HepG2 (cell line): Measurements from ENCODE around the gene LSM12. TPM values are rescaled to one million over a fixed set of nuclear protein-coding genes. Genes with fewer than 3 reads are reported as not detected.

Experiments used
- FOSL2 ChIP-seq: sonication (generic); formaldehyde crosslinking; IDR thresholded peaks from 2 replicates; pipeline ENCODE4 v1.4.0; 2020; ENCODE audit warnings: missing genetic modification reagents
- FOXP1 ChIP-seq, 2 experiments: fragments of 450-650 bp in 1 of 2; IDR thresholded peaks; 2 replicates each; pipeline ENCODE4 v1.6.1; 2017 to 2018; ENCODE audit warnings: antibody characterized with exemption in 1 of 2
- MAFF ChIP-seq: IDR thresholded peaks from 2 replicates; pipeline ENCODE4 v1.6.1; 2011; ENCODE audit warnings: low read depth, low read length, improper control_type of control experiment
- MXD4 ChIP-seq: IDR thresholded peaks from 2 replicates; pipeline ENCODE4 v1.6.1; 2016; ENCODE audit warnings: mild to moderate bottlenecking, missing biosample characterization, missing genetic modification reagents
- ZNF788 ChIP-seq: sonication (generic); formaldehyde crosslinking; IDR thresholded peaks from 2 replicates; pipeline ENCODE4 v1.5.0; 2020; ENCODE audit warnings: mild to moderate bottlenecking, missing genetic modification reagents, borderline replicate concordance
- polyA plus RNA-seq, 8 experiments: library from polyadenylated mRNA; depleted of rRNA in 3 of 8; stranded (reverse) in 7 of 8; unstranded in 1 of 8; fragments of >200 nt; fragmentation: Illumina TruSeq in 4 of 8; extraction: Trizol in 4 of 8; gene quantifications; 2 replicates each; pipeline versions ENCODE4 v1.2.1 to v1.2.3, GENCODE V29; 2011 to 2016; ENCODE audit warnings: low read depth in 4 of 8, missing spikeins in 1 of 8, mixed read lengths in 1 of 8; ENCODE audit not compliant: insufficient read depth in 1 of 8
- total RNA-seq, 5 experiments: library from RNA; depleted of rRNA; stranded (reverse); fragments of >200 nt; fragmentation: Illumina TruSeq; extraction: Trizol; gene quantifications; 2 replicates each; pipeline ENCODE4 v1.2.3, GENCODE V29; 2016; ENCODE audit warnings: low read depth in 1 of 5
- TF ChIP-seq, protein P1 (sequence below): sonication (generic); formaldehyde crosslinking; IDR thresholded peaks from 2 replicates; pipeline ENCODE4 v1.4.0; 2020; ENCODE audit warnings: missing genetic modification reagents
- TF ChIP-seq, protein P2 (sequence below): sonication (generic); formaldehyde crosslinking; IDR thresholded peaks from 2 replicates; pipeline ENCODE4 v1.4.0; 2020; ENCODE audit warnings: low read depth, mild to moderate bottlenecking, missing genetic modification reagents
- TF ChIP-seq, protein P3 (sequence below): sonication (generic); formaldehyde crosslinking; IDR thresholded peaks from 2 replicates; pipeline ENCODE4 v1.5.1; 2020; ENCODE audit warnings: mild to moderate bottlenecking, missing genetic modification reagents, moderate library complexity

LSM12 gene
- total and polyA plus RNA-seq, 2 of the 13 experiments (the other 11 are each of a cell fraction or from before 2014, with no cell fraction given): 52.8 to 55.7 TPM

DNA sequence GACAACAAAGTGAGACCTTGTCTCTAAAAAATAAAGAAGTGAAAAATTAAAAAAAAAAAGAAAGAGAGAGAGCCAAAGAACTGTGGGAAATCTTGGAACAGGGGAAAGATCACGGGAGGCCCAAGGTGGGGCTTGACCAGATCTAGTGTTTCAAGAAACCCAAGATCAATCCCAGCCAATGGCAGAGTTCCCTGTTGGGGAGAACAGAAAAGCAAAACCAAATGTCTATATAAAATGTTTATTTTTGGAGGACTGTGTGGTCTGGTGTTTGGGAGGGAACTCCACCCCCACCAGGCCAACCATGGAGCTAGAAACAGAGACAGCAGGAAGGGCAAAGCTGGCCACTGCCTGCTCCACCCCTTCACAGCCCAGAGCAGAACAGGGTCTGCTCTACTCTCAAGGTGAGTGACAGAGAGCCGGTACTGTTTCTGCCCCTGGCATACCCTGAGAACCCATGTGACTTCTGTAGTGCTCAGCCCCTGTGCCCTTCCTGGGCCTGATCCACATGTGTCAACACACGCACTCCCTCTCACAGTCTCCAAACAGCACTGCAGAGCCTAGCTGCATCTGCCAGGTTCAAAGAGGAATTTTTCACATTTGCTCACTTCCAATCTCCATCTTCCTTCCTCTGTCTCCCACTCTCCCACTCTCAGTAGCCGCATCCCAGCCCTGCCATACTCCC lies 55.4 kb downstream of the LSM12 start (continued):
- TF ChIP-seq, protein P1, sequence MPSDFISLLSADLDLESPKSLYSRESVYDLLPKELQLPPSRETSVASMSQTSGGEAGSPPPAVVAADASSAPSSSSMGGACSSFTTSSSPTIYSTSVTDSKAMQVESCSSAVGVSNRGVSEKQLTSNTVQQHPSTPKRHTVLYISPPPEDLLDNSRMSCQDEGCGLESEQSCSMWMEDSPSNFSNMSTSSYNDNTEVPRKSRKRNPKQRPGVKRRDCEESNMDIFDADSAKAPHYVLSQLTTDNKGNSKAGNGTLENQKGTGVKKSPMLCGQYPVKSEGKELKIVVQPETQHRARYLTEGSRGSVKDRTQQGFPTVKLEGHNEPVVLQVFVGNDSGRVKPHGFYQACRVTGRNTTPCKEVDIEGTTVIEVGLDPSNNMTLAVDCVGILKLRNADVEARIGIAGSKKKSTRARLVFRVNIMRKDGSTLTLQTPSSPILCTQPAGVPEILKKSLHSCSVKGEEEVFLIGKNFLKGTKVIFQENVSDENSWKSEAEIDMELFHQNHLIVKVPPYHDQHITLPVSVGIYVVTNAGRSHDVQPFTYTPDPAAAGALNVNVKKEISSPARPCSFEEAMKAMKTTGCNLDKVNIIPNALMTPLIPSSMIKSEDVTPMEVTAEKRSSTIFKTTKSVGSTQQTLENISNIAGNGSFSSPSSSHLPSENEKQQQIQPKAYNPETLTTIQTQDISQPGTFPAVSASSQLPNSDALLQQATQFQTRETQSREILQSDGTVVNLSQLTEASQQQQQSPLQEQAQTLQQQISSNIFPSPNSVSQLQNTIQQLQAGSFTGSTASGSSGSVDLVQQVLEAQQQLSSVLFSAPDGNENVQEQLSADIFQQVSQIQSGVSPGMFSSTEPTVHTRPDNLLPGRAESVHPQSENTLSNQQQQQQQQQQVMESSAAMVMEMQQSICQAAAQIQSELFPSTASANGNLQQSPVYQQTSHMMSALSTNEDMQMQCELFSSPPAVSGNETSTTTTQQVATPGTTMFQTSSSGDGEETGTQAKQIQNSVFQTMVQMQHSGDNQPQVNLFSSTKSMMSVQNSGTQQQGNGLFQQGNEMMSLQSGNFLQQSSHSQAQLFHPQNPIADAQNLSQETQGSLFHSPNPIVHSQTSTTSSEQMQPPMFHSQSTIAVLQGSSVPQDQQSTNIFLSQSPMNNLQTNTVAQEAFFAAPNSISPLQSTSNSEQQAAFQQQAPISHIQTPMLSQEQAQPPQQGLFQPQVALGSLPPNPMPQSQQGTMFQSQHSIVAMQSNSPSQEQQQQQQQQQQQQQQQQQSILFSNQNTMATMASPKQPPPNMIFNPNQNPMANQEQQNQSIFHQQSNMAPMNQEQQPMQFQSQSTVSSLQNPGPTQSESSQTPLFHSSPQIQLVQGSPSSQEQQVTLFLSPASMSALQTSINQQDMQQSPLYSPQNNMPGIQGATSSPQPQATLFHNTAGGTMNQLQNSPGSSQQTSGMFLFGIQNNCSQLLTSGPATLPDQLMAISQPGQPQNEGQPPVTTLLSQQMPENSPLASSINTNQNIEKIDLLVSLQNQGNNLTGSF (CRISPR knock-in tag): no peak
- TF ChIP-seq, protein P2, sequence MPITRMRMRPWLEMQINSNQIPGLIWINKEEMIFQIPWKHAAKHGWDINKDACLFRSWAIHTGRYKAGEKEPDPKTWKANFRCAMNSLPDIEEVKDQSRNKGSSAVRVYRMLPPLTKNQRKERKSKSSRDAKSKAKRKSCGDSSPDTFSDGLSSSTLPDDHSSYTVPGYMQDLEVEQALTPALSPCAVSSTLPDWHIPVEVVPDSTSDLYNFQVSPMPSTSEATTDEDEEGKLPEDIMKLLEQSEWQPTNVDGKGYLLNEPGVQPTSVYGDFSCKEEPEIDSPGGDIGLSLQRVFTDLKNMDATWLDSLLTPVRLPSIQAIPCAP (CRISPR knock-in tag): no peak
- TF ChIP-seq ZNF788 (CRISPR knock-in tag): 0 out of 2 replicates have a peak, but pooled peaks have one; percentile 10
- TF ChIP-seq, protein P3, sequence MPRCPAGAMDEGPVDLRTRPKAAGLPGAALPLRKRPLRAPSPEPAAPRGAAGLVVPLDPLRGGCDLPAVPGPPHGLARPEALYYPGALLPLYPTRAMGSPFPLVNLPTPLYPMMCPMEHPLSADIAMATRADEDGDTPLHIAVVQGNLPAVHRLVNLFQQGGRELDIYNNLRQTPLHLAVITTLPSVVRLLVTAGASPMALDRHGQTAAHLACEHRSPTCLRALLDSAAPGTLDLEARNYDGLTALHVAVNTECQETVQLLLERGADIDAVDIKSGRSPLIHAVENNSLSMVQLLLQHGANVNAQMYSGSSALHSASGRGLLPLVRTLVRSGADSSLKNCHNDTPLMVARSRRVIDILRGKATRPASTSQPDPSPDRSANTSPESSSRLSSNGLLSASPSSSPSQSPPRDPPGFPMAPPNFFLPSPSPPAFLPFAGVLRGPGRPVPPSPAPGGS: no peak
- TF ChIP-seq FOXP1 (IDR thresholded peaks at IDR 0.05): no peak
- TF ChIP-seq FOXP1 (CRISPR knock-in tag; IDR thresholded peaks at IDR 0.05): no peak
- no peak; the same call in 1 of the 2 replicates for TF ChIP-seq FOSL2
- no peak for TF ChIP-seq MAFF
- 0 out of 2 replicates have a peak, but pooled peaks have one; percentile 21 for TF ChIP-seq MXD4 (CRISPR knock-in tag)
